B cell (primary cell): ENCODE measurements around the gene MINDY2. TPM values are rescaled to one million over a fixed set of nuclear protein-coding genes. Genes with fewer than 3 reads are reported as not detected.
"Not testable (repeated sequence)": the region's sequence is repeated elsewhere in the genome, so short reads cannot be mapped to it uniquely, and the experiment has no call there.

Experiments
- ATAC-seq: fragments of 200-7000 bp; cut with Tn5 transposase; one replicate; pipeline ENCODE4 v1.10.0; 2021; ENCODE audit warnings: low read depth, mild to moderate bottlenecking, moderate number of reproducible peaks, moderate library complexity
- CTCF ChIA-PET: fragments of 350-600 bp; sonication (Branson Sonifier 250); formaldehyde crosslinking; loops from one replicate; lab custom pipeline; 2021; ENCODE audit warnings: antibody characterized with exemption, inconsistent platforms; lab: Charles Lee
- POLR2A ChIA-PET: fragments of 350-600 bp; sonication (Branson Sonifier 250); formaldehyde crosslinking; loops from one replicate; lab custom pipeline; 2021; ENCODE audit warnings: antibody characterized with exemption; lab: Charles Lee
- DNase-seq: peaks from one replicate; pipeline ENCODE4 v3.0.0; 2013
- H2AFZ ChIP-seq: 2 replicates; pipeline ENCODE4 v1.6.1; 2012; ENCODE audit warnings: mild to moderate bottlenecking, low read depth, low read length; ENCODE audit not compliant: insufficient read depth, poor library complexity, severe bottlenecking
- H3K27ac ChIP-seq, 2 donors: 1 replicate in 1 of 2; 2 replicates in 1 of 2; pipeline ENCODE4 v1.5.1; 2012 to 2013; ENCODE audit warnings: low read length in 2 of 2, mild to moderate bottlenecking in 2 of 2, moderate library complexity in 1 of 2
- H3K27me3 ChIP-seq, 4 experiments: fragments of 200-600 bp in 1 of 4; sonication (generic) in 1 of 4; replicated peaks in 1 of 4; 1 replicate in 2 of 4; 2 replicates in 2 of 4; pipeline versions ENCODE4 v1.6.1 to v1.7.0; 2013 to 2016; ENCODE audit warnings: low read length in 3 of 4, mild to moderate bottlenecking in 2 of 4, mixed read lengths in 1 of 4, moderate library complexity in 1 of 4; ENCODE audit not compliant: insufficient read depth in 4 of 4, control insufficient read depth in 3 of 4; ENCODE audit errors: control extremely low read depth in 1 of 4
- H3K36me3 ChIP-seq, 2 experiments: replicated peaks in 1 of 2; 1 replicate in 1 of 2; 2 replicates in 1 of 2; pipeline versions ENCODE4 v1.6.1 to v1.7.1; 2013; ENCODE audit warnings: low read length in 1 of 2; ENCODE audit not compliant: insufficient read depth in 2 of 2, control insufficient read depth in 1 of 2; ENCODE audit errors: control extremely low read depth in 1 of 2, extremely low read depth in 1 of 2
- H3K4me1 ChIP-seq, 2 donors: fragments of 200-600 bp in 1 of 2; sonication (generic) in 1 of 2; 1 replicate in 1 of 2; 2 replicates in 1 of 2; pipeline versions ENCODE4 v1.5.1 to v1.6.1; 2013 to 2017; ENCODE audit warnings: low read length in 2 of 2; ENCODE audit not compliant: control insufficient read depth in 2 of 2, insufficient read depth in 2 of 2
- H3K4me2 ChIP-seq: replicated peaks from 2 replicates; pipeline ENCODE3; 2012; ENCODE audit warnings: mild to moderate bottlenecking, low read depth, low read length; ENCODE audit not compliant: poor library complexity, severe bottlenecking
- H3K4me3 ChIP-seq, 5 experiments: fragments of 200-600 bp in 1 of 5; sonication (generic) in 1 of 5; 1 replicate in 3 of 5; 2 replicates in 2 of 5; pipeline versions ENCODE4 v1.5.1 to v1.7.0; 2011 to 2016; ENCODE audit warnings: low read length in 4 of 5, mild to moderate bottlenecking in 4 of 5, low read depth in 2 of 5, control low read depth in 1 of 5, moderate library complexity in 1 of 5; ENCODE audit not compliant: insufficient read depth in 1 of 5; ENCODE audit errors: control extremely low read depth in 1 of 5, extremely low read depth in 1 of 5
- H3K79me2 ChIP-seq: fragments of 200-600 bp; sonication (generic); one replicate; pipeline ENCODE4 v1.6.0; 2016; ENCODE audit warnings: low read length; ENCODE audit not compliant: control insufficient read depth, insufficient read depth
- H3K9ac ChIP-seq: fragments of 200-600 bp; sonication (generic); 2 replicates; pipeline ENCODE4 v1.6.1; 2017; ENCODE audit warnings: mild to moderate bottlenecking, low read length, moderate library complexity
- H3K9me3 ChIP-seq, 3 donors: one replicate each; pipeline versions ENCODE4 v1.6.1 to v1.7.1; 2013; ENCODE audit warnings: low read length in 2 of 3; ENCODE audit not compliant: control insufficient read depth in 2 of 3, insufficient read depth in 1 of 3; ENCODE audit errors: control extremely low read depth in 1 of 3
- H4K20me1 ChIP-seq: 2 replicates; pipeline ENCODE4 v1.6.0; 2012; ENCODE audit warnings: mild to moderate bottlenecking, low read length; ENCODE audit not compliant: insufficient read depth, control insufficient read depth, poor library complexity, severe bottlenecking
- H3K27ac Mint-ChIP-seq: one replicate; pipeline ENCODE4 v1.8.0; 2021; ENCODE audit warnings: mixed read lengths
- H3K27me3 Mint-ChIP-seq: one replicate; pipeline ENCODE4 v1.8.0; 2021; ENCODE audit warnings: mixed read lengths
- H3K4me1 Mint-ChIP-seq: one replicate; pipeline ENCODE4 v1.8.0; 2021; ENCODE audit warnings: mixed read lengths
- H3K4me3 Mint-ChIP-seq: one replicate; pipeline ENCODE4 v1.8.0; 2021; ENCODE audit warnings: mixed read lengths
- H3K9me3 Mint-ChIP-seq: one replicate; pipeline ENCODE4 v1.8.0; 2022; ENCODE audit warnings: mixed read lengths; ENCODE audit not compliant: insufficient read depth
- CTCF ChIP-seq: fragments of 200-600 bp; IDR thresholded peaks from one replicate; pipeline ENCODE4 v1.8.0; 2022; ENCODE audit warnings: antibody characterized with exemption, mild to moderate bottlenecking
- EZH2 ChIP-seq: IDR thresholded peaks from 2 replicates; pipeline ENCODE4 v1.6.1; 2012; ENCODE audit warnings: borderline replicate concordance, low read depth, mild to moderate bottlenecking, moderate library complexity, low read length; ENCODE audit not compliant: insufficient read depth, poor library complexity, severe bottlenecking
- WGBS: methylation state at CpG from one replicate; pipeline ENCODE4 v1.1.5; 2013; ENCODE audit warnings: missing lambda C conversion rate; ENCODE audit not compliant: insufficient coverage; 5-methylcytosine and 5-hydroxymethylcytosine counted together
- intact Hi-C: fragments of 100-400 bp; cut with micrococcal nuclease; formaldehyde crosslinking; loops from one replicate; pipeline ENCODE4 v1.10.0; 2022
- polyA plus RNA-seq: library from polyadenylated mRNA; depleted of rRNA; stranded (reverse); fragments of >200 nt; gene quantifications from 2 replicates; pipeline ENCODE4 v1.2.3, GENCODE V29; 2012
- total RNA-seq, 2 donors: library from RNA; stranded (reverse); fragments of 120-200 nt in 1 of 2; gene quantifications; 1 replicate in 1 of 2; 2 replicates in 1 of 2; pipeline versions ENCODE4 v1.2.3 to v1.2.4, GENCODE V29; 2013 to 2022

Gene MINDY2
- total and polyA plus RNA-seq, 2 donors (not counting 1 experiment from before 2014, with no cell fraction given) = 2.3 to 16.6 TPM

- DNase-seq (no peak), ATAC-seq (no peak)
- Histone ChIP-seq H3K4me2 (no peak overlapping the region), H3K4me1 (no peaks in the 10 kb centered on the region), H2AFZ (no peak overlapping the region), H3K27me3 (no peaks in the 10 kb centered on the region), H3K27ac (no peak overlapping the region), H3K79me2 (no peaks in the 10 kb centered on the region), H4K20me1 (no peaks in the 10 kb centered on the region), H3K9me3 (no peaks in the 10 kb centered on the region), H3K4me3 (no peak overlapping the region), H3K36me3 (peaks cover 0 to 6% of the 10 kb centered on the region in 2 experiments), H3K9ac (no peak overlapping the region)
- Mint-ChIP-seq H3K4me1 (no peaks in the 10 kb centered on the region), H3K4me3 (no peak overlapping the region), H3K9me3 (no peaks in the 10 kb centered on the region), H3K27ac (no peak overlapping the region), H3K27me3 (no peaks in the 10 kb centered on the region)
- TF ChIP-seq EZH2 = no peak
- no peak for TF ChIP-seq CTCF
- intact Hi-C loops = no loop called here
- ChIA-PET POLR2A (no interaction called here), CTCF (no interaction called here)
These were observed 85.0 kb downstream of the MINDY2 start for GRCh38 chr15:58856086-58856485.

GRCh38 chr15:58856621-58857020 lies 85.5 kb downstream of the MINDY2 start:
- H3K4me3 ChIP-seq, H3K27me3 Mint-ChIP-seq, H3K4me2 ChIP-seq, DNase-seq, POLR2A ChIA-PET, H3K27ac ChIP-seq, H2AFZ ChIP-seq, H3K9me3 Mint-ChIP-seq, intact Hi-C loops, H3K4me1 Mint-ChIP-seq, H3K9ac ChIP-seq, H3K36me3 ChIP-seq, H3K27ac Mint-ChIP-seq, CTCF ChIA-PET, ATAC-seq, H3K9me3 ChIP-seq, H3K27me3 ChIP-seq, H3K4me3 Mint-ChIP-seq, H4K20me1 ChIP-seq, H3K79me2 ChIP-seq, H3K4me1 ChIP-seq: not testable (repeated sequence)
- WGBS = no CpG with 5 or more reads among the region's 1 CpG
